Hepatocyte (in vitro differentiated cells): ENCODE measurements around the gene MFSD1. TPM values are rescaled to one million over a fixed set of nuclear protein-coding genes. Genes with fewer than 3 reads are reported as not detected.

ENCODE experiments used
- DNase-seq: peaks from one replicate; pipeline ENCODE4 v3.0.0-alpha.2; 2016; ENCODE audit warnings: low spot score
- H2AFZ ChIP-seq: fragments of 200-600 bp; sonication (generic); 2 replicates; pipeline ENCODE4 v1.6.0; 2016; ENCODE audit warnings: antibody characterized with exemption, mild to moderate bottlenecking
- H3K27ac ChIP-seq: fragments of 200-600 bp; sonication (generic); 2 replicates; pipeline ENCODE4 v1.5.1; 2016; ENCODE audit warnings: mild to moderate bottlenecking
- H3K27me3 ChIP-seq: fragments of 200-600 bp; sonication (generic); 2 replicates; pipeline ENCODE4 v1.6.1; 2016
- H3K36me3 ChIP-seq: fragments of 200-600 bp; sonication (generic); replicated peaks from 2 replicates; pipeline ENCODE4 v1.5.1; 2016; ENCODE audit warnings: low read depth; ENCODE audit not compliant: insufficient read depth
- H3K4me1 ChIP-seq: fragments of 200-600 bp; sonication (generic); 2 replicates; pipeline ENCODE4 v1.5.1; 2016; ENCODE audit warnings: mild to moderate bottlenecking, moderate library complexity; ENCODE audit not compliant: insufficient read depth
- H3K4me2 ChIP-seq: fragments of 200-600 bp; sonication (generic); 2 replicates; pipeline ENCODE4 v1.6.0; 2016
- H3K4me3 ChIP-seq: fragments of 200-600 bp; sonication (generic); 2 replicates; pipeline ENCODE4 v1.5.1; 2016; ENCODE audit warnings: mild to moderate bottlenecking
- H3K79me2 ChIP-seq: fragments of 200-600 bp; sonication (generic); 2 replicates; pipeline ENCODE4 v1.6.0; 2017; ENCODE audit warnings: mild to moderate bottlenecking
- H3K9me2 ChIP-seq: fragments of 200-600 bp; sonication (generic); replicated peaks from 2 replicates; pipeline ENCODE4 v1.6.0; 2017; ENCODE audit warnings: mild to moderate bottlenecking; ENCODE audit not compliant: insufficient read depth
- H3K9me3 ChIP-seq: fragments of 200-600 bp; sonication (generic); 2 replicates; pipeline ENCODE4 v1.5.1; 2016; ENCODE audit warnings: low read depth, mild to moderate bottlenecking
- H4K20me1 ChIP-seq: fragments of 200-600 bp; sonication (generic); 2 replicates; pipeline ENCODE4 v1.6.0; 2016; ENCODE audit warnings: mild to moderate bottlenecking; ENCODE audit not compliant: insufficient read depth, poor library complexity, severe bottlenecking
- EZH2 ChIP-seq: fragments of 200-600 bp; sonication (generic); IDR thresholded peaks from 2 replicates; pipeline ENCODE4 v1.6.1; 2016; ENCODE audit warnings: antibody characterized with exemption, mild to moderate bottlenecking, borderline replicate concordance
- EZH2phosphoT487 ChIP-seq: fragments of 200-600 bp; sonication (generic); IDR thresholded peaks from one replicate; pipeline ENCODE4 v1.6.1; 2018; ENCODE audit warnings: antibody characterized with exemption, mild to moderate bottlenecking, low read depth, moderate library complexity; ENCODE audit not compliant: unreplicated experiment, severe bottlenecking
- WGBS: methylation state at CpG from one replicate; pipeline ENCODE4 v1.1.6; 2016; ENCODE audit warnings: low lambda C conversion rate; ENCODE audit errors: missing lambda C conversion rate; 5-methylcytosine and 5-hydroxymethylcytosine counted together
- polyA plus RNA-seq: library from polyadenylated mRNA; unstranded; fragments of >200 nt; fragmentation: Nextera tagmentation; extraction: Ambion mirVana; gene quantifications from 2 replicates; pipeline ENCODE4 v1.2.1, GENCODE V29; 2016
- total RNA-seq: library from RNA; depleted of rRNA; stranded (reverse); fragments of >200 nt; gene quantifications from 2 replicates; pipeline ENCODE4 v1.2.3, GENCODE V29; 2014
- TF ChIP-seq, protein P1 (sequence below): fragments of 200-600 bp; sonication (generic); IDR thresholded peaks from 2 replicates; pipeline ENCODE4 v1.5.1; 2016; ENCODE audit warnings: antibody characterized with exemption, mild to moderate bottlenecking; ENCODE audit not compliant: poor library complexity

MFSD1 gene
- total and polyA plus RNA-seq, 2 experiments from 2014 or later: 58.6 to 74.9 TPM

DNA sequence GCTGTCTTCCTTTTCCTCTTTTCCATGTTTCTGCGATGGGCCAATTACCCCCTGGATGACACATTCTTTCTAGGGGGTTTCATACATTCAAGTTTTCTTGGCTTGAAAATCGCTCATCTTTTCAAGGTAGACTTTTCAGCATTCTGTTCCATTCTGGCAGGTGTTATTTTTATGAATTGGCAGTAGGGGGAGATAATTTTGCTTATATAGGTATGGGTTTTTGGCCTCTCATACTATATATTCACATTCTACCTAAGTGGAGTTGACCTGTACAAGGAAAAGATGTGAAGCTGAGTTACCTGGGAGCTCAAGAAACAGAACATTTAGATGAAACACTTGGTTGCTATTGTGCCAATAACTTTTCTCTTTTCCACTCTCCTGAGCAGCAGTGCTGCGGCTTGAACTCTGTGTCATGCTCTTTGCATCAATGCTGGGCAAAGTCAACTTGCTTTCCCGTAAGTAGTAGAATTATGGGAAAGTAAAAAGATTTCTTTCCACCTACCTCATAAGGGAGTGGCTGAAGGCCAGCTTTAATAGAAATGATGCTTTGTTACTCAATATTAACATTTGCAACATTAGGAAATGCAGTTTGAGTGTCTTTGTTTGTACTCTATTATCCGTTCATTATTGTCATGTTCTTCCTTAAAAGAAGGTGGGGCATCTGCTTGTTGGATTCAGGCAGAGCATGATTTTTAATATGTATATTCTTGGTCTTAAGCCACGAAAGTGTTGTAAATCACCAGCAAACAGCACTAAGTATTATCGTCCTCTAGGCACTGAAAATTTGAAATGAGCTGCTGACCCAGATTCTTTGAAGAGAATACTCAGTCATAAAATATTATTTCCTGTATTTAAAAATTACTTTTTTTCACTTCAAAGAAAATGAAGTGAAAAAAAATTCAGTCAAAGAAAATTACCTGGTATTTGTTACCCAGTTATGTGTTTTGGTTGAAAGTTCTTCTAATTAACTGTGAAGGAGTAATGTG is 27.7 kb upstream of the MFSD1 start:
- H3K27ac ChIP-seq: peak overlapping the region; percentile 70

DNA sequence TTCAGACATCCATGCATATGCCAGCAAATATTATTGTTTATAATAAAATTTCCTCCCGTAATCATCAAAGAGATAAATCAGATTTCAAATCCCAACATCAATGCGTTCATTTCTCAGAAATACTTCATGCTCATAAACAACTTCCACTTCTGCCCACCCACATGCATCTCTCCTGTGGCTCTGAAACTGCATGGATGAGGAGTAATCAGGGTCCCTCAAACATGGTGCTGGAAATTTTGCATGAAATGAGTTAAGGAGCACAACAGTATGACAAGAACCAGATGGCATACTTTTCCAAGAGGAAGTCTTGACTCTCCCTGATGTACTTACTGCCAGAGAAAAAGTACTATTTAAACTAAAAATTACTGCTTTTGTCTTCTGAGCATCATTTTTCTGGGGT is 26.9 kb upstream of the MFSD1 start:
- Histone ChIP-seq H3K9me3 (no peaks in the 10 kb centered on the region), H3K27me3 (no peaks in the 10 kb centered on the region), H3K27ac (peak overlapping the region; percentile 70), H2AFZ (no peak overlapping the region), H3K4me1 (peaks cover 34% of the 10 kb centered on the region), H3K4me3 (no peak overlapping the region), H3K9me2 (no peaks in the 10 kb centered on the region), H3K4me2 (no peak overlapping the region), H3K36me3 (no peaks in the 10 kb centered on the region), H4K20me1 (no peaks in the 10 kb centered on the region), H3K79me2 (no peaks in the 10 kb centered on the region)
- no peak for DNase-seq
- TF ChIP-seq EZH2phosphoT487: no peak
- TF ChIP-seq, protein P1, sequence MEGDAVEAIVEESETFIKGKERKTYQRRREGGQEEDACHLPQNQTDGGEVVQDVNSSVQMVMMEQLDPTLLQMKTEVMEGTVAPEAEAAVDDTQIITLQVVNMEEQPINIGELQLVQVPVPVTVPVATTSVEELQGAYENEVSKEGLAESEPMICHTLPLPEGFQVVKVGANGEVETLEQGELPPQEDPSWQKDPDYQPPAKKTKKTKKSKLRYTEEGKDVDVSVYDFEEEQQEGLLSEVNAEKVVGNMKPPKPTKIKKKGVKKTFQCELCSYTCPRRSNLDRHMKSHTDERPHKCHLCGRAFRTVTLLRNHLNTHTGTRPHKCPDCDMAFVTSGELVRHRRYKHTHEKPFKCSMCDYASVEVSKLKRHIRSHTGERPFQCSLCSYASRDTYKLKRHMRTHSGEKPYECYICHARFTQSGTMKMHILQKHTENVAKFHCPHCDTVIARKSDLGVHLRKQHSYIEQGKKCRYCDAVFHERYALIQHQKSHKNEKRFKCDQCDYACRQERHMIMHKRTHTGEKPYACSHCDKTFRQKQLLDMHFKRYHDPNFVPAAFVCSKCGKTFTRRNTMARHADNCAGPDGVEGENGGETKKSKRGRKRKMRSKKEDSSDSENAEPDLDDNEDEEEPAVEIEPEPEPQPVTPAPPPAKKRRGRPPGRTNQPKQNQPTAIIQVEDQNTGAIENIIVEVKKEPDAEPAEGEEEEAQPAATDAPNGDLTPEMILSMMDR: no peak
- TF ChIP-seq EZH2: no peak
- 45% methylated on average over 2 of the region's 2 CpGs for WGBS

More for the DNA sequence above, 27.7 kb upstream of the MFSD1 start:
- no peak for TF ChIP-seq EZH2phosphoT487
- TF ChIP-seq, protein P1: no peak
- no peak for TF ChIP-seq EZH2
- Histone ChIP-seq H3K27me3 (no peaks in the 10 kb centered on the region), H3K79me2 (no peaks in the 10 kb centered on the region), H3K4me1 (peaks cover 41% of the 10 kb centered on the region), H3K9me3 (no peaks in the 10 kb centered on the region), H3K4me2 (peak overlapping the region; percentile 12), H2AFZ (no peak overlapping the region), H3K9me2 (no peaks in the 10 kb centered on the region), H4K20me1 (no peaks in the 10 kb centered on the region), H3K4me3 (no peak overlapping the region), H3K36me3 (no peaks in the 10 kb centered on the region)
- WGBS: 67% methylated on average over 7 of the region's 7 CpGs
- no peak for DNase-seq

DNA sequence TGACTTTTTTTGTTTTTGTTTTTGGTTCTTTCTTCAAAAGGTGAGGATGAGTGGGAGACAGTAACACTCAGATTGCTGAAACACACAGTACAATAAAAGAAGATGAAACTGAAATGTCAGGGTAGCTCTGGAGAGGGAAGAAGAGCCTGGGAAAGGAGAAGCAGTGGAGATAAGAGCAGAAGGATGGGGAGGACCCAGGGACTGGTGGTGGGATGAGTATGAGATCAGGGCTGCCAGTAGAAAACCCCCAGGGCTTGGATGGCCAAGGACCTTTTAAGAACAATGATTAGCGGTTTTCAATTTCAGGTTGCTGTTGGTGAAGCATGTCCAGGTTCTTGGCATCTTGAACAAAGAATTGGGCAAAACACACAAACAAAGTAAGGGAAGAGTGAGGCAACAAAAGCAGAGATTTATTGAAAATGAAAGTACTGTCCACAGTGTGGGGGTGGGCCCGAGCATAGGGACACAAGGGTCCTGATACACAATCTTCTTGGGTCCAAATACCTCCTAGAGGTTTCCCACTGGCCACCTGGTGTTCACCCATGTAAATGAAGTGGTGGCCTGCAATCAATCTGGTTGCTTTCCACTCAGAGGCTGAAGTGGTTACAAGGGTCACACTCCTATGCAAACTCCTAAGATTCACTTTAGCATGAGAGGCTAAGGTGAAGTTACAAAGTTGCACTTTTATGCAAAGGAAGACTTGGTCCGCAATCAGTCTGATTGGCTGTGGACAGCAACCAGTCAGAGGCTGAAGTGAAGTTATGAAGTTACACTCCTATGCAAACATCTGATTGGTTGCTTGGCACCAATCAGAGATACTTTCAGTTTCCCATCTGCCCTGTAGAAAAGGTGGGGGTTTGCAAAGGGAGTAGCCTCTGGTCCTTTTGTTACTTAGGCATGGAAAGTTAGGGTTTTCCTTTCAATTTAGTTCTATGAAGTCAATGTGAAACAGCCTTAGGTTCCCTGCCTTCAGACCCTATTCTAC is 26.1 kb upstream of the MFSD1 start:
- H3K27me3 ChIP-seq: no peaks in the 10 kb centered on the region
- no peaks in the 10 kb centered on the region for H3K9me2 ChIP-seq
- peaks cover 27% of the 10 kb centered on the region for H3K4me1 ChIP-seq
- H3K9me3 ChIP-seq: no peaks in the 10 kb centered on the region
- H3K4me3 ChIP-seq: no peak overlapping the region
- H3K27ac ChIP-seq: peak overlapping the region; percentile 70
- H3K36me3 ChIP-seq: no peaks in the 10 kb centered on the region
- 92% methylated on average over 3 of the region's 3 CpGs for WGBS
- no peaks in the 10 kb centered on the region for H4K20me1 ChIP-seq
- H2AFZ ChIP-seq: no peak overlapping the region
- H3K79me2 ChIP-seq: no peaks in the 10 kb centered on the region
- TF ChIP-seq, protein P1: no peak
- TF ChIP-seq EZH2 (no peak), EZH2phosphoT487 (no peak)
- no peak overlapping the region for H3K4me2 ChIP-seq
- DNase-seq: no peak
